Middle frontal gyrus (tissue), 1 donor: ENCODE measurements around the gene SCNN1G.
A peak's percentile ranks its signal among the peaks of the same experiment; 100 is the strongest.

Experiments
- DNase-seq: peaks from one replicate; pipeline ENCODE4 v3.0.0-alpha.2; 2015; ENCODE audit warnings: low spot score; ENCODE audit errors: extremely low spot score

The SCNN1G gene

DNA sequence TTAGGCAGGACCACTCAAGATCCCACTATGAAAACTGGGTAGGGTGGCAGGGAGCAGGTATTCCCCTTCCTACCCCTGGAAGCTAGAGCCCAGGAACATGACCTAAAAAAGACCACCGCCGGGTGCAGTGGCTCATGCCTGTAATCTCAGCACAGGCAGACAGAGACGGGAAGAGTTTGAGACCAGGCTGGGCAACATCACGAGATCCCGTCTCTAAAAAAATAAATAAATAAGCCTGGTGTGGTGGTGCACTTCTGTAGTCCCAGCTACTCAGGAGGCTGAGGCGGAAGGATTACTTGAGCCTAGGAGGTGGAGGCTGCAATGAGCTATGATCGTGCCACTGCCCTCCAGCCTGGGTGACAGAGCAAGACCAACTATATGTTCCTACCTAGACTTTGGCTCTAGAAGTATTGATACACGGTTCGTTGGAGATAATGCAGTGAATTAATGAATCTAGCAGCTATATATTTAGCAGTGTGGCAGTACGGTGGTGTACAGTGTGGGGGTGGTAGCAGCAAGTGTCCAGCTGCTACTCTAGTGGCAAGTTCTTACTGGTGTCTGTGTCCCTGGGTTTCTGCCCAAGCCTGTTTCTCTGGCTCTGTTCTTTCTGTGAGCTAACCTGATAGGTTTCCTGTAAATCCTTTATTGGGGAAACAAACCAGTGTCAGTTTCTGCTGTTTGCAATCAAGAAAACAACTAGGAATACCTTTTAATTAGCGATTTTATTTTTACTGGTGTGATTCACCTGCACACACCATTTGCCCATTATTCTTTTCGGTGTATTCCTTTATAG is 30.0 kb upstream of the SCNN1G start:
- DNase-seq, result no peak

DNA sequence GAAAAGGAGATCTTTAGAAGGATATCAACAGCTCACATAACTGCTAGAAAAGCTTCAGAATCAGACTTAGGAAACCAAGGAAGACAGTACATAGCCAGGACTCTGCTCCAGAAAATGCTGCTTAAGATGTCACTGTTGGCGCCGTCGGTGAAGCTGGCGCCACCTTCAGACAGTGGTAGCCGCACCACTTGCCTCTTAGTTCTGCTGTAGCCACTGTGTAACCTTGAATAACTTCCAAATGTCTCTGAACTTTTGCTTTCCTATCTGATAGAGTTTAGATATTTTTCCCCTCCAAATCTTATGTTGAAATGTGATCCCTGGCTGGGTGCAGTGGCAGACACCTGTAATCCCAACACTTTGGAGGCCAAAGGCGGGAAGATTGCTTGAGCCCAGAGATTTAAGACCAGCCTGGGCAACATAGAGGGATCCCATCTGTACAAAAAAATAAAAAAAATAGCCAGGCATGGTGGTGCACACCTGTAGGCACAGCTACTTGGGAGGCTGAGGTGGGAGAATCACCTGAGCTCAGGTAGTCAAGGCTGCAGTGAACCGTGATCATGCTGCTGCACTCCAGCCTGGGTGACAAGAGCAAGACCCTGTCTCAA is 27.0 kb upstream of the SCNN1G start:
- DNase-seq, result no peak

DNA sequence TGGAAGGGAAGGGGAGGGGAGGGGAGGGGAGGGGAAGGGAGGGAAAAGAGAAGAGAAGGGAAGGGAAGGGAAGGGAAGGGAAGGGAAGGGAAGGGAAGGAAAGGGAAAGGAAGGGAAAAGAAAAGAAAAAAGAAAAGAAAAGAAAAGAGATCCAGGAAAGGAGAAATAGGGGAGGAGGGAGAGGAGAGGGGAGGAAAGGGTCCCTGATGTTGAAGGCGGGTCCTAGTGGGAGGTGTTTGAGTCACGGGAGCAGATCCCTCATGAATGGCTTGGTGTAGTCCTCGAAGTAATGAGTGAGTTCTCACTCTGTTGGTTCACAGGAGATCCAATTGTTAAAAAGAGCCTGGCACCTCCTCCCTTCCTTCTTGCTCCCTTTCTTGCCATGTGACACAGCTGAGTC is 26.4 kb upstream of the SCNN1G start:
- DNase-seq, result no peak

DNA sequence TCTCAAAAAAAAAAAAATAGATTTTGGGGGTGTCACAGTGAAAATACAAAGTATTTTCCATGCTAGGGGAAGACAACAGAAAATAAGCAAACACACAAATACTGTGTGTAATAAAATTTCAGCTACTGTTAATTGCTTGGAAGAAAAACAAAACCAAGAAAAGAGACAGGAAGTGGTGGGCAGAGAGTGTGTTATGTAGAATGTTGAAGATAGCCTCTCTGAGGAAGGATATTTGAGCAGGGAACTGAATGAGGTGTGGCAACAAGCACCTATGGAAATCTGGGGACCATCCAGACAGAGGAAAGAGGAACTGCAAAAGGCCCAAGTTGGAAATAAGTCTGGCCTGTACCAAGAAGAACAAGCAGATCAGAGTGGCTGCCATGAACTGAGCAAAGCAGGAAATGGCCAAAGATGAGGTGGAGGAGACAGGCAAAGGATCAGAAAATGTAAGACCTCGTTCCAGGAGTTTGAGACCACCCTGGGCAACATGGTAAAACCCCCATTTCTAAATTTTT is 25.5 kb upstream of the SCNN1G start:
- no peak for DNase-seq

DNA sequence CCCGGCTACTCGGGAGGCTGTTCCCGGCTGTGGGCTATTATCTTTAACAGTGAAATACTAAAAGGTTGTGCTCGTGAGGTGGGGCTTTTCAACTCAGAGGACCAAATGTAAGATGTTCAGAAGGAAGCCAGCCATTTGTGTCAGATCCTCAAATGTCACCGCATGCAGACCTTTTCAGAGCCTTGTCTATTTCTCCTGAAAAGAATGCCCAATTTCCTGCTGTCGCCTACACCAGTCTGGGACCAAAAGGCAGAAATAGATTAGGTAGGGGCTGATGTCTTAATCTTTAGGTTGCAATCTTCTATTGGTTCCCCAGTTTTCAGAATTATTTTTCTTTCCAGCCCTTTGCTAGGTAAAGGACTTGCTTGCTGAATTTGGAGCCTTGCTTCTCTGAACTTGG is 24.4 kb upstream of the SCNN1G start:
- DNase-seq, result no peak

DNA sequence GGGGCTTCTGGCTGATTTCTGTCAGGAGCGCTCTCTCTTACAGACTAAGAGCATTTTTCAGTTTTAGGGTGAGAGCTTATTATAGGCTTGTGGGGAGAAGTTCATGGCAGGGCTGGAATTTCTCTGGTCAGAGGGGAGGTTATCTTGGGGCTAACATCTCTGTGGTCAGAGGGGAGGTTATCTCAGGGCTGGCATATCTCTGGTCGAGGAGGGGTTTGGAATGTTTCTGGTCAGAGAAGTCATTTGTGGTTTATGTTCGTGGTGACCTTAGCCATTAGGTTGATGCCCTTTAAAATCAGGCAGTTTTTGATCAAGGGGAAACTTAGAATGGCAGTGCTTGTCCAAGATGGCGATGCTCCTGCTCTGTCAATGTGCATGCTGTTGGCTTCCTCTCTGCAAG is 22.5 kb upstream of the SCNN1G start:
- no peak for DNase-seq

DNA sequence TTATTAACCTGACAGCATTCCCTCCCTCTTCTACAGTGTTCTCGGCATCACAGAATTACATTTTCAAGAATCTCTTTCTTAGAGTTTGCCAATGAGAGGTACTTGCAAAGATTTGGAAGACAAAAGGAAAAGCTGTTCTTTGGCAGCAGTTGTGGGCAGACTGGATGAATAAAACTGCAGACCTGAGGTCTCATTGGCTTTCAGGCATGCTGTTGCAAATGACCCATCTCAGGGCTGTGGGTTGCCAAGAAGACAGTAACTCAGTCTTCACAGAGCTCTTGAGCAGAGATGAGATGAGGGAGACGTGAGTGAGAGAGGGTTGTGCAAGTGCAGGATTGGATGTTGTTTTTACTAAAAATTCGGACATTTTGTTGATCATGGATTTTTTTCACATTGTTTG is 22.0 kb upstream of the SCNN1G start:
- no peak for DNase-seq

DNA sequence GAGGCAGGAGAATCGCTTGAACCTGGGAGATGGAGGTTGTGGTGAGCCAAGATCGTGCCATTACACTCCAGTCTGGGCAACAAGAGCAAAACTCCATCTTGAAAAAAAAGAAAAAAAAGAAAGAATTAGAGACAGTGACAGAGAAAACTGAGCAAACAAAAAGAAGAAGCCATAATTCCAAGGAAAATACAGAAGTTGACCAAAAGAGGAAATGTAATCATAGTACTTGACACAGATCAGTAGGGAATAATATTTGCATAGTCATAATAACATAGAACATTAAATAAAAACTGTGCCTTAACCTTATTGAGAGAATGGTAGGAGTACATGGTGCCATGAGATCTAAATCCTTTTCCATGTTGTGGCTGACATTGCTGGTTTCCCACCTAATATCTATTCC is 18.6 kb upstream of the SCNN1G start:
- no peak for DNase-seq

DNA sequence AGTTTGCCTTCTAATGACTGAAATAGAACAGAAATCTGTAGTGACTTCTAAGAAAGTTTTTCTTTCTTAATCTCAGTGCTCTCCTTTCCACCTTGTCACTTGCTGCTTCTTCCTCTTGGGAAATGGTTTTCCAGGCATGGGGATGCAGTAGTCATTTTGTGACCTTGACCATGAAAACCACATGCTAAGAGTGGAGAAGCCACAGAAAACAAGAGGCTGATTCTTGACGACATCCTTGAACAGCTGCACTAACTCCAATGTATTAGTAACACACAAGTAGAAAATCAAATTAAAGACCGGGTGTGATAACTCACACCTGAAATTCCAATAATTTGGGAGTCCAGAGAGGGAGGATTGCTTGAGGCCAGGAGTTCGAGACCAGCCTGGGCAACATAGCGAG is 17.8 kb upstream of the SCNN1G start:
- DNase-seq, result no peak

DNA sequence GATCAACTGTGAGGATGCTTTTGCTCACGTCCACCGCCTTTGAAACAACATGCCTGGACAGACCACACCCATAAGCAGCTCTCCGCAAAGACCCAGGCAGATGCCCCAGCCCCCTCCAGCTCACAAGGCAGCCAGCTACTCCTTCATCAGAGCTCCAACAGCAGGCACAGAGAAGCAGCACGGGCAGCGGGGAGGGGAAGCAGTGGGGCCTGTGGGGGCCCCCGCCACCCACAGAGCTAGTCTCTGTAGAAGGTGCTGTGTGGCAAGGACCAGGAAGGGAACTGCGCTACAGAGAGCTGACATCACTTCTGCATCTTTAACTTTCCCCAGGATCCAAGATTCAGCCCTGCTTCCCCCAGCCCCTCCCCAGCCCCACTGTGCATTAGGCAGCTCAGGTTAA is 10.0 kb upstream of the SCNN1G start:
- no peak for DNase-seq

DNA sequence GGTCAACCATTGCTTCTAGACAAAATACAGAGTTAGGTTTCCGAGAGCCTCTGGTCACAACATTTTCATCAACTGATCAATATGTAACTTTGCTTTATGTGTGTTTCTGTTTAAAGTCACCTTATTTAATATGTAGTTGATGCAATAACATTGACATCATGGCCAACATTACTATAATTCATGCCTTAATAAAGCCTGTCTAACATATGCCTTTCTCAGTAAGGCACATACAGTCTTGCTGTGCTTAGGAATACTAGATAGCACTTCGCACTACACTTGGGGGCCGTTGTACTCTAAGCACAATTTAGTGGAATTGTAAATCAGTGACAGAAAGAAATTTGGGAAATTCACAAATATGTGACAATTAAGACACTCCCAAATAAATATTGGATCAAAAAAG is 9.6 kb upstream of the SCNN1G start:
- no peak for DNase-seq

DNA sequence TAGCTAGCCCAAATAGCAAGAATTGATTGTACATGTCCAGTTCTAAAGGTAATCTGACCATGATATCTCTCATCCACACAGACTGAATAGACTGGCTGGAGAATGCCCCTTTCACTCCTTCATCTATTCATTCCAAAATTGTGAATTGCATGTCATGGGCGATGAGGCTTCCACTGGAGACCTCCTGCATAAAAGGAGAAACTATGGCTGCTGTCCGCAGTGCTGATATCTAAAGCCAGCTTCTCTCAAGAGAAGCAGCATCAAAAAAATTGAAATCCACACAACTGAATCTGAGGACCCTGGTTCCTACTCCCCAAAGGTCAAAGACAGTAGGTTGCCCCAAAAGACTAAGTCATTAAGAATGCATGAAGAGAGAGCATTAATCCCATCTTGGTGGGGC is 7.9 kb upstream of the SCNN1G start:
- DNase-seq, result no peak

DNA sequence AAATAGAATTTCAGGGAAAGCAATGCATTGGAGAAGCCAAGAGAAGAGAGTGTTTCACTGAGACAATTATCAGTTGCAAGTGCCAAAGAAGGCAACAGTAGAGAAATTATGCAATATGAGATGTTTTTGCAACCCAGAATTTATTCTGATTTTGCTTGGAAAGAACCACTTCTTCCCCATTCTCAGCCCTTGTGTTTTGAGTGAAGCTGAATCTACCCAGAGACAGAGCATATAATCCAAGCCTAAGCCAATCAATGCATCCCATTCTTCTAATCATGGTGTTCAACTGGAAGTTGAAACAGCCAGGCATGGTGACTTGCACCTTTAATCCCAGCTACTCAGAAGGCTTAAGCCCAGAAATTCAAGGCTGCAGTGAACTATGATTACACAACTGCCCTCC is 6.9 kb upstream of the SCNN1G start:
- no peak for DNase-seq

DNA sequence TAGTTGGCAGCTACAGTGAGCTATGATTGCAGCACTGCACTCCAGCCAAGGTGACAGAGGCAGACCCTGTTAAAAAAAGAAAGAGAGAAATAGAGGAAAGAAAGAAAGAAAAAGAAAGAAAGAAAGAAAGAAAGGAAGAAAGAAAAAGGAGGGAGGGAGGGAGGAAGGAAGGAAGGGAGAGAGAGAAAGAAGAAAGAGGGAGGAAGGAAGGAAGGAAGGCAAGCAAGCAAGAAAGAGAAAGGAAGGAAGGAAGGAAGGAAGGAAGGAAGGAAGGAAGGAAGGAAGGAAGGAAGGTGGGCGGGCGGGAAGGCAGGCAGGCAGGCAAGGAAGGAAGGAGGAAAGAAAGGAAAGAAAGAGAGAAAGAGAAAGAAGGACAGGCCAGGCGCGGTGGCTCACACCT is 1.0 kb upstream of the SCNN1G start:
- no peak for DNase-seq

DNA sequence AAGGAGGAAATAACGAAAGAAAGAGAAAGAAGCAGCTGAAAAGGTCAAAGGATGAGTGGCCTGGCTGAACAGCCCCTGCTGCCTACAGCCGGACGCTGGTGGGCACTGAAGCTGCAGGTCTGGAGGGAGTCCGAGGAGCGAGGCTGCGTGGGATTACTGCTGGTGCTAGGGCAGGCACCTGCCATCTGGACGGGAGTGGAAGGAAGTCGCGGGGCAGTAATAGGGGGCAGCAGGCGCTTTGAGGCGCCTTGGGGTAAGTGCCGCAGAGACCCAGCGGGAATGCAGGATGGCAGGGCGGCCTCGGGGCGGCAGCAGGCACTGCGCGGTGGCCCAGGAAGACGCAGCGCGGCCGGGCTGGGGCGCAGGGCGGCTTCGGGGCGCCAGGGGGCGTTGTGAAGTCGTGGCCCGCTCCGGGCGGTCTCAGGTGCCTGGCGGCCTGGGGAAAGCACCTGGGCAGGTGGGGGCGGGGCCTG is 303 bp upstream of the SCNN1G start:
- peak; percentile 13 for DNase-seq

DNA sequence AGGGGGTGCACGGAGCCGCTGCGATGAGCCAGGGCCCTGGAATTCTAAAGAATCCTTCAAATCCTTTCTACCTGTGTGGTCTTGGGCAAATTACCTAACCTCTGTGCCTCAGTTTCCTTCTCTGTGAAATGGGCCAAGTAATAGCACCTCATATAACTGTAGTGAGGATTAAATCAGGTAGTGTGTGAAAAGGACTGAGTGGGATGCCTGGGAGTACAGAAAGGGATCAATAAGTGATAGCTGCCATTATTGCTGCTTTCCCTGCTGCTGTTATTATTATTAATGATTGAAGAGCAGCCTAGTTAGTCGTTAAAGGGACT is 958 bp downstream of the SCNN1G start:
- no peak for DNase-seq

DNA sequence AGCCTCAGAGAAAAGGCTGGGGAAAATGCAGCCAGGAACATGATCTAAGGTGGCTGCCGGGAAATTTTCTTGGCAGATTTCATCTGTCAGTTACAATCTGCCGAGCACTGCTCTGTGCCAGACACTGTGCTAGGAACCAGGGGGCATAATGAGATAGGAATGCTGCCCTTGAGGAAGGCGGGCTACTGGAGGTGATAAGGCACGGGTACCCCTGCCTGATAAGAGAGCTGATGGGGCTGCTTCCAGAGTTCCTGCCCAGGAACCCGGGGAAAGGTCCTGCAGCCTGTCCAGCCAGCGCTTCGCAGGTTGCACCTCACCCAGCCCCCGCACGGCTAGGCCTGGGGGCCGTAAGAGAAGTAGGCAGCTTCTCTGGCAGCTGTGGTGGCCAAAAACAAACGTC is 3.1 kb downstream of the SCNN1G start:
- no peak for DNase-seq

DNA sequence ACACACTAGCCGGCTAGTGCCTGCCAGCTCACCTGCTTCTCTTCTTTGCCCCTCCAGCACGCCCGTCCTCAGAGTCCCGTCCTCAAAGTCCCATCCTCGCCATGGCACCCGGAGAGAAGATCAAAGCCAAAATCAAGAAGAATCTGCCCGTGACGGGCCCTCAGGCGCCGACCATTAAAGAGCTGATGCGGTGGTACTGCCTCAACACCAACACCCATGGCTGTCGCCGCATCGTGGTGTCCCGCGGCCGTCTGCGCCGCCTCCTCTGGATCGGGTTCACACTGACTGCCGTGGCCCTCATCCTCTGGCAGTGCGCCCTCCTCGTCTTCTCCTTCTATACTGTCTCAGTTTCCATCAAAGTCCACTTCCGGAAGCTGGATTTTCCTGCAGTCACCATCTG is 3.6 kb downstream of the SCNN1G start:
- DNase-seq, result no peak

DNA sequence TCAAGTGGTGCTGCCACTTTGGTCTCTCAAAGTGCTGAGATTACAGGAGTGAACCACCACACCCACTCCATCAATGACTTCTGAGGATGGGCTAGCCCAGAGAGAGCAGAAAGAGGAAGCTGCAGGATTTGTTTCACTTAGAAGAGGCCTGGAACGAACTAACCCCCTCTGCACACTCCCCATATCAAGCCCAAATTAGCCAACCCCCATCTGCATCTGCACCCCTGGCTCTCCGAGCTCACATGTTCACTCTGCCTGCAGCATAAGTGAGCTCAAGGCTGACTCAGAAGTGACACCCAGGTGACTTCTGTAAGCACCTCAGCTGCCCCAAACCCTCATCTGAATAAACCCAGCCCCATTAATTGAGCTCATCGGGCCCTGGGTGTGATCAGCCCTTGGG is 4.8 kb downstream of the SCNN1G start:
- no peak for DNase-seq

DNA sequence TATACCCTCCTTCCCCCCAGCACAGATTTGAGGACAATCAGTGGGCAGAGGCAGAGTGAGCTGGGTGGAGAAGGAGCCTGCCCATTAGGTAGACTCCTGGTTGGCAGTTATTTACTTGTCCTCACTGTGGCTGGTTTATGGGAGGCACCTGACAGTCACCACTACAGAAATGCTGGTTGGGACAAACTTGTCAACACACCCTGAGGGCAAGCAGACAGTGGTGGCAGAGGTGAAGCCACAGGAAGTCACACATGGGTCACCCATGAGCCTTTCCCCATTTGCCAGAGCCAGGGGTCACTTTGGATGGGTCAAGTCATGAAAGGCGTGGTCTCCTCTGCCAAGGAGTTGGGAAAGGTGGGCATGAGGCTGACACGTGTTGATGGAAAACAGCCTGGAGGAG is 6.4 kb downstream of the SCNN1G start:
- DNase-seq, result no peak

DNA sequence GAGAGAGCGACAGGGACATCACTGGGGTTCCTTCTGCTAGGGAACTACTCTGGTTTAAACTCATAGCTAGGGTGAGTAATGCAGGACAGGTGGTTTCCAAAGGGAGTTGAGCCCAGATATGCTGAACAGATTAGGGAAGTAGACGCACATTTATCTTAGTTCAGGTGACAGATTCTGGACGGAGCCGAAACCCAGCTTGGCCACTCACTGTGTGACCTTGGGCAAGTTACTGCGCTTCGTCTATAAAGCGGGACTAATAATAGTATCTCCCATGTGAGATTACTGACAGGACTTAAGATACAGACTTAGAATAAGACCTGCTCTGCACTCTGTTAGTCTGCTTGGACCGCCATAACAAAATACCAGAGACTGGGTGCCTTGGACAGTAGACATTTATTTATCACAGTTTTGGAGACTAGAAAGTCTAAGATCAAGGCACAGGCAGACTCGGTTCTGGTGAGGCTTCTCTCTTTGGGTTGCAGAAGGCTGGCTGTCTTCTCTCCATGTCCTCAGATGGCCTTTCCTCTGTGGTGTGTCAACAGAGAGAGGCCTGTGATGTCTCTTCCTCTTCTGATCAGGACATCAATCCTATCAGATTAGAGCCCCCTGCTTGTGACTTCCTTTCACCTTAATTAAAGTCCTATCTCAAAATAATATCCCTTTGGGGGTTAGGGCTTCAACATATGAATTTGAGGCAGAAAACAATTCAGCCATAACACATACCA is 12.1 kb downstream of the SCNN1G start:
- no peak for DNase-seq

DNA sequence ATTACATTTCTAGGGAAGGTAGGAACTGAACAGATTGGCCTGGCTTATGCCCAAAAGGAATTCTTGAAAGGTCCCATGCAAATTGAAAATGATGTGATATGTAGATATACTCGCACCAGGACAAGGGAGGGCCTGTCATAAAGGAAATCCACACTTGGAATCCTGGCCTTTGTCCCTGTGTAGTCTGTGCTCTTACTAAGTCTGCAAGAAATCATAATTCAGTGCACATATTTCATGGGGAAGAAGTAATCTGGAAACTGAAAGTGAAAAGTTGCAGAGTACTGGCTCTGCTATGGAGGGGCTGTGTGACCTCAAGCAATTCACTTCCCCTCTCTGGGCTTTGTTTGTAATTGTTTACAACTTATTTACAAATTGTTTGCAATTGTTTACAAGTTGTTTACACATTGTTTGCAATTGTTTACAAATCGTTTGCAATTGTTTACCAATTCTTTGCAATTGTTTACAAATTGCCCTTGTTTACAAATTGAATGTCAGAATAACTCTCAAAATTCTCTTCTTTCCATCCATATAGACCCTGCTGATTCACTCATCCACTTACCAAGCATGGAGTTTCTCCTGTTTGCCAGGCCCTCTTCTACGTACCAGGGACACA is 12.9 kb downstream of the SCNN1G start:
- DNase-seq, result no peak
